GM23338 (cell line): Measurements from ENCODE around the gene ZFYVE28. TPM values are rescaled to one million over a fixed set of nuclear protein-coding genes. Genes with fewer than 3 reads are reported as not detected.

ENCODE experiments used
- ATAC-seq: fragments of 200-7000 bp; cut with Tn5 transposase; 3 replicates; pipeline ENCODE4 v1.9.1; 2020
- DNase-seq: peaks from one replicate; pipeline ENCODE4 v3.0.0-alpha.2; 2015; ENCODE audit warnings: low spot score
- H2AFZ ChIP-seq: fragments of 200-600 bp; sonication (generic); 2 replicates; pipeline ENCODE4 v1.8.0; 2016; ENCODE audit warnings: antibody characterized with exemption, mild to moderate bottlenecking, moderate library complexity
- H3F3A ChIP-seq: fragments of 200-600 bp; sonication (generic); replicated peaks from 2 replicates; pipeline ENCODE4 v1.8.0; 2017; ENCODE audit warnings: antibody characterized with exemption, mixed run types, low read depth
- H3K27ac ChIP-seq: fragments of 200-600 bp; sonication (generic); 2 replicates; pipeline ENCODE4 v1.6.1; 2016; ENCODE audit warnings: low read depth
- H3K27me3 ChIP-seq: fragments of 200-600 bp; sonication (generic); 2 replicates; pipeline ENCODE4 v1.8.0; 2016; ENCODE audit warnings: mild to moderate bottlenecking, mixed run types, moderate library complexity; ENCODE audit not compliant: insufficient read depth
- H3K36me3 ChIP-seq: fragments of 200-600 bp; sonication (generic); 2 replicates; pipeline ENCODE4 v1.8.0; 2016; ENCODE audit warnings: mild to moderate bottlenecking; ENCODE audit not compliant: insufficient read depth
- H3K4me1 ChIP-seq: fragments of 200-600 bp; sonication (generic); 2 replicates; pipeline ENCODE4 v1.8.0; 2016; ENCODE audit warnings: mild to moderate bottlenecking, moderate library complexity; ENCODE audit not compliant: insufficient read depth
- H3K4me2 ChIP-seq: fragments of 200-600 bp; sonication (generic); 2 replicates; pipeline ENCODE4 v1.7.1; 2017; ENCODE audit warnings: mixed run types
- H3K4me3 ChIP-seq: fragments of 200-600 bp; sonication (generic); 2 replicates; pipeline ENCODE4 v1.6.1; 2016; ENCODE audit warnings: mixed run types
- H3K79me2 ChIP-seq: fragments of 200-600 bp; sonication (generic); replicated peaks from 2 replicates; pipeline ENCODE4 v1.8.0; 2017; ENCODE audit warnings: mild to moderate bottlenecking; ENCODE audit not compliant: insufficient read depth
- H3K9me2 ChIP-seq: fragments of 200-600 bp; sonication (generic); 2 replicates; pipeline ENCODE4 v1.8.0; 2017; ENCODE audit not compliant: insufficient read depth
- H4K20me1 ChIP-seq: fragments of 200-600 bp; sonication (generic); replicated peaks from 2 replicates; pipeline ENCODE4 v1.8.0; 2017; ENCODE audit warnings: mild to moderate bottlenecking; ENCODE audit not compliant: insufficient read depth
- H3K27ac Mint-ChIP-seq: 2 replicates; pipeline ENCODE4 v1.8.0; 2020; ENCODE audit warnings: inconsistent platforms, mild to moderate bottlenecking, moderate library complexity, mixed read lengths
- H3K27me3 Mint-ChIP-seq: 3 replicates; pipeline ENCODE4 v1.8.0; 2022; ENCODE audit warnings: low read depth, mild to moderate bottlenecking, moderate library complexity, mixed read lengths, inconsistent platforms; ENCODE audit not compliant: insufficient read depth, poor library complexity
- H3K36me3 Mint-ChIP-seq: 3 replicates; pipeline ENCODE4 v1.8.0; 2021; ENCODE audit warnings: low read depth, mild to moderate bottlenecking, inconsistent platforms, moderate library complexity, mixed read lengths
- H3K4me1 Mint-ChIP-seq: 3 replicates; pipeline ENCODE4 v1.8.0; 2020; ENCODE audit warnings: mild to moderate bottlenecking, inconsistent platforms, mixed read lengths
- H3K4me3 Mint-ChIP-seq: 3 replicates; pipeline ENCODE4 v1.8.0; 2021; ENCODE audit warnings: moderate library complexity, mild to moderate bottlenecking, inconsistent platforms, mixed read lengths
- H3K9me3 Mint-ChIP-seq: 3 replicates; pipeline ENCODE4 v1.8.0; 2020; ENCODE audit warnings: moderate library complexity, mild to moderate bottlenecking, inconsistent platforms, mixed read lengths
- CREB1 ChIP-seq: fragments of 250-450 bp; sonication (Bioruptor Pico); IDR thresholded peaks from 2 replicates; pipeline ENCODE4 v1.5.0; 2020; ENCODE audit warnings: low read depth, mild to moderate bottlenecking, moderate library complexity
- CTCF ChIP-seq, 2 experiments: fragments of 200-600 bp in 1 of 2; sonication (generic) in 1 of 2; conservative IDR thresholded peaks; 2 replicates each; pipeline versions ENCODE4 v1.5.1 to v1.6.1; 2016 to 2017; ENCODE audit warnings: antibody characterized with exemption in 2 of 2, low read depth in 2 of 2, mild to moderate bottlenecking in 2 of 2, moderate library complexity in 1 of 2
- ETS1 ChIP-seq: IDR thresholded peaks from 2 replicates; pipeline ENCODE4 v1.6.1; 2016; ENCODE audit warnings: antibody characterized with exemption
- EZH2 ChIP-seq: fragments of 200-600 bp; sonication (generic); IDR thresholded peaks from one replicate; pipeline ENCODE4 v1.8.0; 2017; ENCODE audit warnings: antibody characterized with exemption, mild to moderate bottlenecking, low read depth; ENCODE audit not compliant: unreplicated experiment
- EZH2phosphoT487 ChIP-seq: fragments of 200-600 bp; sonication (generic); IDR thresholded peaks from one replicate; pipeline ENCODE4 v1.8.1; 2018; ENCODE audit warnings: antibody characterized with exemption; ENCODE audit not compliant: unreplicated experiment
- JUNB ChIP-seq: IDR thresholded peaks from one replicate; pipeline ENCODE4 v1.6.1; 2016; ENCODE audit warnings: antibody characterized with exemption; ENCODE audit not compliant: unreplicated experiment
- NANOG ChIP-seq: IDR thresholded peaks from 2 replicates; pipeline ENCODE4 v1.6.1; 2016; ENCODE audit warnings: antibody characterized with exemption, borderline replicate concordance
- POLR2AphosphoS5 ChIP-seq: IDR thresholded peaks from 2 replicates; pipeline ENCODE4 v1.6.1; 2016; ENCODE audit warnings: antibody characterized with exemption, low read depth
- REST ChIP-seq: IDR thresholded peaks from one replicate; pipeline ENCODE4 v1.6.1; 2018; ENCODE audit warnings: antibody characterized with exemption; ENCODE audit not compliant: unreplicated experiment
- STAT1 ChIP-seq: IDR thresholded peaks from one replicate; pipeline ENCODE4 v1.6.1; 2016; ENCODE audit warnings: antibody characterized with exemption; ENCODE audit not compliant: unreplicated experiment
- ZNF114 ChIP-seq: fragments of 250-450 bp; sonication (Bioruptor Pico); IDR thresholded peaks from 2 replicates; pipeline ENCODE4 v1.5.0; 2020; ENCODE audit warnings: mild to moderate bottlenecking, moderate library complexity
- ZNF331 ChIP-seq: fragments of 250-450 bp; sonication (Bioruptor Pico); IDR thresholded peaks from 2 replicates; pipeline ENCODE4 v1.5.0; 2020; ENCODE audit warnings: low read depth, mild to moderate bottlenecking, moderate library complexity
- ZNF462 ChIP-seq: fragments of 250-450 bp; sonication (Bioruptor Pico); IDR thresholded peaks from 2 replicates; pipeline ENCODE4 v1.5.0; 2020; ENCODE audit warnings: mild to moderate bottlenecking, moderate library complexity
- polyA plus RNA-seq: library from polyadenylated mRNA; unstranded; fragments of >200 nt; fragmentation: Nextera tagmentation; extraction: Ambion mirVana; gene quantifications from 2 replicates; pipeline ENCODE4 v1.2.1, GENCODE V29; 2016
- total RNA-seq: library from RNA; depleted of rRNA; stranded (reverse); fragments of >200 nt; shearing (Covaris generic); gene quantifications from 2 replicates; pipeline ENCODE4 v1.2.3, GENCODE V29; 2014

ZFYVE28 gene
- total and polyA plus RNA-seq, 2 experiments from 2014 or later = 2.6 to 4.6 TPM

GRCh38 chr4:2408976-2409375 is 9.5 kb downstream of the ZFYVE28 start:
- H3K9me2 ChIP-seq = no peaks in the 10 kb centered on the region
- H3K27ac Mint-ChIP-seq = no peak overlapping the region
- peaks cover 40% of the 10 kb centered on the region for H3K4me1 Mint-ChIP-seq
- no peak overlapping the region for H2AFZ ChIP-seq
- no peaks in the 10 kb centered on the region for H3K79me2 ChIP-seq
- H3K9me3 Mint-ChIP-seq = no peaks in the 10 kb centered on the region
- H3K27ac ChIP-seq = no peak overlapping the region
- H3K27me3 ChIP-seq = peaks cover 6% of the 10 kb centered on the region
- ATAC-seq (no peak), DNase-seq (no peak)
- H3K4me1 ChIP-seq = peaks cover 25% of the 10 kb centered on the region
- peaks cover 13% of the 10 kb centered on the region; the same call in 1 of the 2 replicates for H3F3A ChIP-seq
- no peak overlapping the region for H3K4me3 ChIP-seq
- H4K20me1 ChIP-seq = no peaks in the 10 kb centered on the region; the same call in 1 of the 2 replicates
- no peak overlapping the region for H3K4me2 ChIP-seq
- no peaks in the 10 kb centered on the region for H3K36me3 ChIP-seq
- H3K36me3 Mint-ChIP-seq = no peaks in the 10 kb centered on the region; the same call in 1 of the 3 replicates
- H3K4me3 Mint-ChIP-seq = no peak overlapping the region
- no peak for TF ChIP-seq REST
- TF ChIP-seq EZH2phosphoT487 = no peak
- TF ChIP-seq JUNB = no peak
- TF ChIP-seq ZNF462 (CRISPR knock-in tag) = no peak
- TF ChIP-seq CTCF (conservative IDR thresholded peaks at IDR 0.05; ENCODE audit: low read depth in 2 of 2) = no peak
- TF ChIP-seq ZNF114 (CRISPR knock-in tag) = no peak
- TF ChIP-seq STAT1 = no peak
- no peak for TF ChIP-seq CREB1 (CRISPR knock-in tag)
- TF ChIP-seq EZH2 = no peak
- no peak for TF ChIP-seq ZNF331 (CRISPR knock-in tag)
- no peak for TF ChIP-seq ETS1
- no peak for TF ChIP-seq NANOG
- no peak for TF ChIP-seq POLR2AphosphoS5
- H3K27me3 Mint-ChIP-seq = peaks cover 25% of the 10 kb centered on the region
